LNCAP (cell line): ENCODE measurements around the gene COL23A1.

ENCODE experiments used
- TF ChIP-seq, protein P1 (sequence below): fragments of 450-650 bp; IDR thresholded peaks from 2 replicates; pipeline ENCODE4 v1.5.1; 2017; ENCODE audit warnings: mild to moderate bottlenecking

COL23A1 gene

DNA sequence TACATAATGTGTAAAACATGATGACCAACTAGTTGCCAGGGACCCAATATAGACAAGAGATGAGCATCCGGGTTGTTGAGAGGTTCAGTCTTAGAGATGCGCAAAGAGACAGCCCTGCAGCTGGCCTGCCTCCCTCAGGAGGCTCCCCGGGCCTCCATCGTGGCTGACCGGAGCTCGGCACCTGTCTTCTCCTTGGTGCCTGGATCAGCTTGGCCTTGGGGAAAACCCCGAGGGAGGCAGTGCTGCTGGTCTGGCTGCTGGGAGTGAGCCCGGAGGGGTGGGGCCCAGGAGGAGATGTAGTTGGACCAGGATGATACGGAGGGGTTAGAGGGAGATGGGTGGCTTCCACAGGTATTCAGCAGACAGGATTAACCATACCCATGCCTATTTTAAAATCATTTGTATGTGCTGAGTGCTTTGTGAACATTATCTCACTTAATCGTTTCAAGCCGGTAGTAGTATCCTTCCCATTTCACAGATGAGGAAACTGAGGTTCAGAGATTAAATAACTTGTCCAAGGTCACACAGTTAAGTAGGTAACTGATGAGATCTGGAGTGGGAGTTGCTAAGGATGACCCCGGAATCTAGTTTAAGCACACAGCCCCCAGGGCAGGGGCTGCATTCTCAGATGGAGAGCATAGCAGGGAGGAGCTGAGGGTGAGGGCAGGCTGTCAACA lies 173.8 kb downstream of the COL23A1 start:
- TF ChIP-seq, protein P1, sequence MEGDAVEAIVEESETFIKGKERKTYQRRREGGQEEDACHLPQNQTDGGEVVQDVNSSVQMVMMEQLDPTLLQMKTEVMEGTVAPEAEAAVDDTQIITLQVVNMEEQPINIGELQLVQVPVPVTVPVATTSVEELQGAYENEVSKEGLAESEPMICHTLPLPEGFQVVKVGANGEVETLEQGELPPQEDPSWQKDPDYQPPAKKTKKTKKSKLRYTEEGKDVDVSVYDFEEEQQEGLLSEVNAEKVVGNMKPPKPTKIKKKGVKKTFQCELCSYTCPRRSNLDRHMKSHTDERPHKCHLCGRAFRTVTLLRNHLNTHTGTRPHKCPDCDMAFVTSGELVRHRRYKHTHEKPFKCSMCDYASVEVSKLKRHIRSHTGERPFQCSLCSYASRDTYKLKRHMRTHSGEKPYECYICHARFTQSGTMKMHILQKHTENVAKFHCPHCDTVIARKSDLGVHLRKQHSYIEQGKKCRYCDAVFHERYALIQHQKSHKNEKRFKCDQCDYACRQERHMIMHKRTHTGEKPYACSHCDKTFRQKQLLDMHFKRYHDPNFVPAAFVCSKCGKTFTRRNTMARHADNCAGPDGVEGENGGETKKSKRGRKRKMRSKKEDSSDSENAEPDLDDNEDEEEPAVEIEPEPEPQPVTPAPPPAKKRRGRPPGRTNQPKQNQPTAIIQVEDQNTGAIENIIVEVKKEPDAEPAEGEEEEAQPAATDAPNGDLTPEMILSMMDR = no peak

DNA sequence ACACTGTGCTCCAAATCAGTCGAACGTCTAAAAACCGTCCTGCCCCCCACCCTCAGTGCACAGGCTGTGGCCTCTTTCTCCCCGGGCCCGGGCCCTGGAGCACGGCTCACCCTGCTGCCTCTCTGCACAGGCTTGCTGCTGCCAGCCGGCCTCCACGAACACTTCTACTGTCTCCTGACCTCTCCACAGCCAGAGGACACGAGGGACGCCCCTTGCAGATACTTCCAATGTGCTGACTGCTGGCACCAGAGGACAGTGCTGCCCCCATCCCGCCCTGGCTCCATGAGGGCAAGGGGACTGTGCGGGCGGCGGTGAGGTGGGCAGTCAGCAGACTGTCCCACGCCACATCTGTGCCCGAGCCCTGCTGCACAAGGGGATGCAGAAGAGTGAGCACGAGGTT lies 174.8 kb downstream of the COL23A1 start:
- TF ChIP-seq, protein P1 = no peak

DNA sequence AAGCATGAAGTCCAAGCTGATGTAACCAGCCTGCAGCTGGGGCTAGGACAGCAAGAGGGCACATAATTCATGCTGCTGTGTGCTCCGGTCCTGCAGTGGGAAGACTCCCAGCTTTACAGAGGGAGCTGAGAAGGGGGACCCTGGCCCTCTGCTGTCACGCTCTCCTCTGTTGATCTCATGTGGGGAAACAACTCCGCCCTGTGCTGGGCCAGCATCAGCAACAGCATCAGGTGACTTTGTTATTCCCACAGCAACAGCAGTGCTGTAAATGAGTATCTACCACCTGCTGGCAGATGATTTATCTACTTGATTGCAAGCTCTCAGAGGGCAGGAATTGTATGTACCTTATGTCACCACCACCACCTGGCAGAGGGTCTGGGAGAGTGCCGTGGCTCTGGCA lies 176.2 kb downstream of the COL23A1 start:
- TF ChIP-seq, protein P1 = no peak

DNA sequence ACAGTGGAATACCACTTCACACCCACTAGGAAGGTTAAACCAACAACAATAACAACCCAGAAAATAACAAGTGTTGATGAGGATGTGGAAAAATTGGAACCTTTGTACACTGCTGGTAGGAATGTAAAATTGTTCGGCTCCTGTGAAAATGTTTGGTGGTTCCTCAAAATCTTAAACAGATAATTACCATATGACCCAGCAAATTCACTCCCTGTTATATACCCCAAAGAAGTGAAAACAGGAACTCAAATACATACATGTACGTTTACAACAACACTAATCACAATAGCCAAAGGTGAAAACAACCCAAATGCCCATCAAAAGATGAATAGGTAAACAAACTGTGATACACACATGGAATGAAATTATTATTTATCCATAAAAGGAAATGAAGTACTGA lies 179.1 kb downstream of the COL23A1 start:
- TF ChIP-seq, protein P1 = no peak

DNA sequence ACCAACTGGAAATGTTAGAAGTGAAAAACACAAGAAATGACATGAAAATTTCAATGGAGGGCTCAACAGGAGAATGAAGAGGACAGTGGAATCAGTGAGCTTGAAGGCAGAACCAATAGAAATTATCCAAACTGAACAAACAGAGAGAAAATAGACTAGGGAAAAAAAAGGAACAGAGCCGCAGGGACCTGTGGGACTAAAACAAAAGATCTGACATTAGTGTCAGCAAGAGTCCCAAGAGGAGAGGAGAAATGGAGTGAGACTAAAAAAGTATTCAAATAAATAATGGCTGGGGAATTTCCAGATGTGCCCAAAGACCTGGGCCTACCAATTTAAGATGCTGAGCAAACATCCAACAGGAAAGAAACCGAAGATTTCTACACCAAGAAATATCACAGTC lies 182.5 kb downstream of the COL23A1 start:
- TF ChIP-seq, protein P1 = no peak

DNA sequence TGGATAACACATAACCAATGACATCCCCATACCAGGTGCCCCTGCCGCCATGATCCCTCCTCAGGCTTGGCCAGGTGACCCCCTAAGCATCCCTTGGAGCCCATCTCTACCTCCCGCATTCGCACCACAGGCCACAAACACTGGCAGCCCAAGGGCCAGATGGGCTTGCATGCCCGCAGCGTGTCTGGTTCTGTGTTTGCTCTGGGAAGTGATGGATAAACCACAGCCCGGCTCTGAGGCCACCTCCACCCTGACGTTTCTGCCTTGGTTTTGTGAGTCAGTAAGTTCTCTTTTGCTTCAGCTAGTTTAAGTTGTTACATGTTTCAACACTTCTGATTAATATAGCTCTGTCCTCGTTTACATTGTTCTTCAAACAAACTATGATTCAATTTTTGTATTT lies 185.2 kb downstream of the COL23A1 start:
- TF ChIP-seq, protein P1 = no peak

DNA sequence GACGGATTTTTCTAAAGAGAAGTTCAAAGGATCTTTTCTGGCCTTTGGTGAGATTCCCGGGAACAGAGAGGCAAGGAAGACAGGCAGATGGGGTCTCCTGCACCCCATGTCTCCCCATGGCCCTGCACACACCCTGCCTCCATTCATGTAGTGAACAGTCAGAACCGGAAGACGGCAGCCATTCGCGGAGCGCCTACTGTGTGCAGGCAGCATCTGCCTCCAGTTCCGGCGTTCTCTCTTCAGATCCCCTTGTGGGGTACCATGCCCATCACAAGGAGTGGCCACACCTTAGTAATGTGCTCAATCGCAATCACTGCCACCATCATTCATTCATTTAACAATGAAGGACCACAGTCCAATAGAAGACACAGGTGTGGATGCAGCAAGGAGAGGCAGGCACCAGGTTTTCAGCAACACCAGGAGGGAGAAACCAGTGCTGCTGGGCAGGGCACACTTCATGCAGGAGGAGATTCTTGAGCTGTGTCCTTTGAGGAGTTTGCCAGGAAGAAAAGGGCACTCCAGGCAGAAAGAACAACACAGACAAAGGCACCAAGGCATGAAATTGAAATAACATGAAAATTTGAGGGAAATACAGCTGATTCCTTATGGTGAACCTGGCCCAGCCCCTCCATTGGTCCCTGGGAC lies 186.1 kb downstream of the COL23A1 start:
- TF ChIP-seq, protein P1 = no peak

DNA sequence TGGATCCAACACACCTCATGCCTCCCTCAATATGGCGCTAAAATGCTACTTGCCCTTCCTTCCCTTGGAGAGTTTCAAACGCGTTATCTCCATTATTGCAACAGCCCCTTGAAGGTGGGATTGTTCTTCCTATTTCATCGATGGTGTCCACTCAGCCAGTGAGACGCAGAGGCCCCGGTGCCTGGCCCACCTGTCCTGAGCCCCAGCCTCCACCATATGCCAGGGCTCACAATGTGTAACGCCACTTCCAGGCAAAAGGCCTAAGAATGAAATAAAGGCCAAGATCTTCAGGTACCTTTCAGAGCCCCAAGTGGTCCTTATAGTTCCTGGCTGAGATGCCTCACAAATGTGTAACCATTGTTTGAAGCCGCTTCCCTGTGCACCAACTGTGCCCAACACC lies 186.8 kb downstream of the COL23A1 start:
- TF ChIP-seq, protein P1 = no peak
